GM18858 (cell line): ENCODE measurements around the gene LMOD2.

Source experiments
- ATAC-seq: cut with Tn5 transposase; IDR thresholded peaks from one replicate; pipeline ENCODE4 v1.9.1; 2021; ENCODE audit not compliant: unreplicated experiment

The LMOD2 gene

GRCh38 chr7:123669485-123669884 is 13.8 kb downstream of the LMOD2 start:
- no peak for ATAC-seq

- no peak for ATAC-seq
Observed at GRCh38 chr7:123673137-123673732, 17.6 kb downstream of the LMOD2 start.

GRCh38 chr7:123673752-123674398 is 18.2 kb downstream of the LMOD2 start:
- no peak for ATAC-seq

GRCh38 chr7:123674399-123675180 is 18.9 kb downstream of the LMOD2 start:
- ATAC-seq, result no peak

GRCh38 chr7:123675181-123675473 is 19.5 kb downstream of the LMOD2 start:
- ATAC-seq, result no peak

- ATAC-seq, result no peak
Observed at GRCh38 chr7:123677061-123677715, 21.5 kb downstream of the LMOD2 start.

GRCh38 chr7:123679614-123680013 is 23.9 kb downstream of the LMOD2 start:
- ATAC-seq, result no peak

- no peak for ATAC-seq
Observed at GRCh38 chr7:123680580-123680979, 24.9 kb downstream of the LMOD2 start.

GRCh38 chr7:123681561-123681960 is 25.9 kb downstream of the LMOD2 start:
- ATAC-seq, result no peak

GRCh38 chr7:123682690-123683089 is 27.0 kb downstream of the LMOD2 start:
- ATAC-seq, result peak; percentile 48

- ATAC-seq, result no peak
Observed at GRCh38 chr7:123687161-123687560, 31.5 kb downstream of the LMOD2 start.

- no peak for ATAC-seq
Observed at GRCh38 chr7:123687727-123688126, 32.1 kb downstream of the LMOD2 start.

GRCh38 chr7:123689250-123689649 is 33.6 kb downstream of the LMOD2 start:
- no peak for ATAC-seq

GRCh38 chr7:123690550-123690949 is 34.9 kb downstream of the LMOD2 start:
- ATAC-seq, result no peak

- no peak for ATAC-seq
Observed at GRCh38 chr7:123692471-123692877, 36.8 kb downstream of the LMOD2 start.

- ATAC-seq, result no peak
Observed at GRCh38 chr7:123695944-123696677, 40.4 kb downstream of the LMOD2 start.

GRCh38 chr7:123705211-123705901 is 49.7 kb downstream of the LMOD2 start:
- no peak for ATAC-seq

- ATAC-seq, result no peak
Observed at GRCh38 chr7:123709525-123709924, 53.9 kb downstream of the LMOD2 start.

- no peak for ATAC-seq
Observed at GRCh38 chr7:123710683-123711082, 55.0 kb downstream of the LMOD2 start.

GRCh38 chr7:123711832-123712293 is 56.2 kb downstream of the LMOD2 start:
- no peak for ATAC-seq
